ENCODE data around the gene HNRNPLL.
"Not testable (repeated sequence)": the region's sequence is repeated elsewhere in the genome, so short reads cannot be mapped to it uniquely, and the experiment has no call there.

The HNRNPLL gene

GRCh38 chr2:38620282-38620977, 17.7 kb upstream of the HNRNPLL start:
- DNase-seq (ENCODE audit: low spot score) (no peak), FAIRE-seq (no peak)

- no peak for DNase-seq (ENCODE audit: low spot score)
- FAIRE-seq = no peak
Measured at GRCh38 chr2:38619458-38620164, 16.9 kb upstream of the HNRNPLL start.

DNA sequence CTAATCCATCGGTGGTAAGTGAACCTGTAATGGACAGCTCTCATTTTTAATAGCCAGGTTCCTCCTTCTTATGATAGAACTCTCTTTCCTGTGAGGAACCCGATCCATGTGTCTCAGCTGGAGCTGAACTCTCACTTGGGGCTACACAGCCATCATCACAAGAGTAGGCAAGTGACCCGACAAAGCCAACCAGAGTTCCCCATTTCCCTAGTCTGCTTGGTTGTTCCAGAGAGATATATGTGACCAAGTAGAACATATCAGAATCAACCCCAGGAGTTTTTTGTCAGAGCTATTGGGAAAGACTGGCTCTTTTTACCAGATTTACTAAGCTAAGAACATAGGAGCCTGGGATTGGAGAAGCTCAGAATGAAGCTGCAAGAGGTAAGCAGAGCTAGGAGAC, 14.6 kb upstream of the HNRNPLL start:
- FAIRE-seq (no peak), DNase-seq (ENCODE audit: low spot score) (no peak)

- no peak for DNase-seq (ENCODE audit: low spot score)
- no peak for FAIRE-seq
Measured at GRCh38 chr2:38615237-38615636, 12.5 kb upstream of the HNRNPLL start.

DNA sequence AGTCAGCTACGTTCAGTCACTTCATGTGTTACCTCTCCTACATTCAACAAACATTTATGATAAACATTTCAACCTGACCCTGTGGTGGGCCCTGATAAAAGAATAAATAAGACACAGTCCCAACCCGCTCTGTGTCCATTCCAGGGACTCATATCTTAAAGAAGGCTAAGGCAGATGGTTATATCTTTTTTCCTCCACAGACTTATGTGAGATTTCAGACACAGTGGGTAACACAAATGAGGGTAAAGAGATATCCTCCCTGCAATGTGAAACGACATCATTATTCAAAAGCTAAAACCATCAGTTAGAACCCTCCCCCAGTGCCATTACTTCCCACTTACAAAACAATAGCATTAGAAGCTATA, 11.1 kb upstream of the HNRNPLL start:
- DNase-seq (ENCODE audit: low spot score) (no peak), FAIRE-seq (no peak)

DNA sequence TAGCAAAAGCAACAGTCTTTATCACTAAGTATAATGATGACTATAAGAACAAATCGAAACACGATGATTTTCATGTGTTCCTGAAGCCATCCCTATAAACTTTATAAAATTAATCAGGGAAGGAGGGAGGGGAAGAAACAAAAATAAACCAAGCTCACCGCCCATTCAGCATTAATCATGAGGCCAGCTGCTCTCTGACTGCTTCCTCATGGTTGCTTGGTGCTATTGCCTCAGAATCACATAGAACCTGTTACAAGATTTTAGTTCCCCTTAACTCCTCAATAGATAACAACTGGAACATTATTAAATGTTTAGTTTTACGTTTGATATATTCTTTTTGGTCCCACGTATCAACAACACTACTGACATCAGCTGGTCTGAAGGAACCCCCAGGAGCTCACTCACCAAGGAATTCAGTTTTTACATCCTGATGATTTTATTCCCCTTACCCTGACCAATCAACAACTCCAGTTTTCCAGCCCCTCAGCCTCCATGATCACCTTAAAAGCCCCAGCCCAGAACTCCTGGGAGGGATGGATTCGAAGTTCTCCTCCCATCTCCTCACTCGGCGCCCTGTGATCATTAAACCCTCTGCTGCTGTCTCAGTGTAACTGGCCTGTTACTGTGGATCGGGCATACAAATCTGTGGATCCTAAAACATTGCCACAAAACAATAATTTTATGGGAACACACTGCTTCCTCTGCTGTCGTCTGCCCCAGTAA, 10.6 kb upstream of the HNRNPLL start:
- no peak for FAIRE-seq
- no peak for DNase-seq (ENCODE audit: low spot score)

DNA sequence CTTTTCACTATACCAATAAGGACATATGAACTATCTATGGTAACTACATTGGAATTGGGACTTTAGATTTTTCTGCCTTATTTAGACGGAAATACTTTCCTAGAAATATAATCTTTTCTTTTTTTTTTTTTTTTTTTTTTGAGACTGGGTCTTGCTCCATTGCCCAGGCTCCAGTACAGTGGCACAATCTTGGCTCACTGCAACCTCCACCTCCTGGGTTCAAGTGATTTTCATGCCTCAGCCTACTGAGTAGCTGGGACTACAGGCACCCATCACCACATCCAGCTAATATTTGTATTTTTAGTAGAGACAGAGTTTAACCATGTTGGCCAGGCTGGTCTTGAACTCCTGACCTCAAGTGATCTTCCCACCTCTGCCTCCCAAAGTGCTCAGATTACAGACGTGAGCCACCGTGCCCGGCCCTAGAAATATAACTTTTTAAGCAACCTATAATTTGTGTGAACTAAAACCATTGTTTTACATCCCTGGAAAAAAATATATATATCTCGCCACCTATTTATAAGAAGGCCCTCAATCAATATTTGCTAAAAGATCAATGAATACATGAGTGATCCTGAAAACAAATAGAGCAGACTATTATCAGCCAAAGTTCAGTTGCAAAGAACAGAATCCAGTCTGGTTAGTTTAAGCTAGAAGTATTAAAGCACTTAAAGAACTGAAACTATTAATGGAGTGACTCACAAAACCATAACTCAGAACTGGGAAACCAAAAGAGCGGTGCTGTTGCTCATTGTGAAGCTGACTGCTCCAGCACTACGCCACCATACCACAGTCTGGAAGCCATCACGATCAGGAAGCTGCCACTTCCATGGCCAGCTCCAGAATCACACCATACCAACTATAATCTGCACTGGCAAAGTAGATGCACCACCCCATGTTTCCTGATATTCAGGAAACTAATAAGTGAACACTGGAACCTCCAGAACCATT, 8.4 kb upstream of the HNRNPLL start:
- DNase-seq (ENCODE audit: low spot score) = no peak
- no peak for FAIRE-seq

DNA sequence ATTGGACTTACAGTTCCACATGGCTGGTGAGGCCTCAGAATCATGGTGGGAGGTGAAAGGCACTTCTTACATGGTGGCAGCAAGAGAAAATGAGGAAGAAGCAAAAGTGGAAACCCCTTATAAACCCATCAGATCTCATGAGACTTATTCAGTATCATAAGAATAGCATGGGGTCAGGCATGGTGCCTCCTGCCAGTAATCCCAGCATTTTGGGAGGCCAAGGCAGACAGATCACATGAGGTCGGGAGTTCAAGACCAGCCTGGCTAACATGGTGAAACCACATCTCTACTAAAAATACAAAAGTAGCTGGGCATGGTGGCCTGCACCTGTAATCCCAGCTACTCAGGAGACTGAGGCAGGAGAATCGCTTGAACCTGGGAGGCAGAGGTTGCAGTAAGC, 6.5 kb upstream of the HNRNPLL start:
- DNase-seq (ENCODE audit: low spot score); FAIRE-seq: not testable (repeated sequence)

GRCh38 chr2:38608755-38609154, 6.0 kb upstream of the HNRNPLL start:
- no peak for DNase-seq (ENCODE audit: low spot score)
- no peak for FAIRE-seq

GRCh38 chr2:38605298-38605830, 2.6 kb upstream of the HNRNPLL start:
- DNase-seq (ENCODE audit: low spot score) = no peak
- no peak for FAIRE-seq

GRCh38 chr2:38603402-38604290, 918 bp upstream of the HNRNPLL start:
- DNase-seq (ENCODE audit: low spot score) (peak; percentile 84), FAIRE-seq (no peak)

GRCh38 chr2:38602136-38602731, 494 bp downstream of the HNRNPLL start:
- no peak for DNase-seq (ENCODE audit: low spot score)
- FAIRE-seq = no peak

GRCh38 chr2:38601463-38602135, 1.1 kb downstream of the HNRNPLL start:
- FAIRE-seq (no peak), DNase-seq (ENCODE audit: low spot score) (no peak)

DNA sequence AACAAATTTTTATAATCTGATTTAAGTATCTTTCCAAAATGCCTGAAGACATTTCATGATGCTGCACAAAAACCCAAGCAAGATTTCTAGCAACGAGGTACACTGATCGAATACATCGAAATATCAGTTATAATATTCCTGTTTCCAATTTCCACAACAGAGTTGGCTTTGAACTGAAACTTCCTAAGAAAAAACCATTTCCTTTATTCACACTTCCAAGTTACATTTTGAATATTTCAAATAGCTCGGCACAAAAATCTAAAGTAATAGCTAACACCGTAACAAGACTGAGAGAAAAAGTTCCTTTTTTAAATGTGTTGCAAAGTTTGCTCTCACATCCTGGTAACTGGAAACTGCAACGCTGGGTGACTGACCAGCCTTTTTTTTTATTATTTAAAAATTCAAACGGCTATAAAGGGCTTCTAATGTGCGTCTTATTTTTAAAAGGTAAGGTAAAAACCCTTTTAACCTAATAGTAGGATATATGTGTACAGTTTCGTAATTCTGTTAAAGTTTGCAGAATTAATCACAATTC, 1.7 kb downstream of the HNRNPLL start:
- FAIRE-seq (no peak), DNase-seq (ENCODE audit: low spot score) (no peak)

DNA sequence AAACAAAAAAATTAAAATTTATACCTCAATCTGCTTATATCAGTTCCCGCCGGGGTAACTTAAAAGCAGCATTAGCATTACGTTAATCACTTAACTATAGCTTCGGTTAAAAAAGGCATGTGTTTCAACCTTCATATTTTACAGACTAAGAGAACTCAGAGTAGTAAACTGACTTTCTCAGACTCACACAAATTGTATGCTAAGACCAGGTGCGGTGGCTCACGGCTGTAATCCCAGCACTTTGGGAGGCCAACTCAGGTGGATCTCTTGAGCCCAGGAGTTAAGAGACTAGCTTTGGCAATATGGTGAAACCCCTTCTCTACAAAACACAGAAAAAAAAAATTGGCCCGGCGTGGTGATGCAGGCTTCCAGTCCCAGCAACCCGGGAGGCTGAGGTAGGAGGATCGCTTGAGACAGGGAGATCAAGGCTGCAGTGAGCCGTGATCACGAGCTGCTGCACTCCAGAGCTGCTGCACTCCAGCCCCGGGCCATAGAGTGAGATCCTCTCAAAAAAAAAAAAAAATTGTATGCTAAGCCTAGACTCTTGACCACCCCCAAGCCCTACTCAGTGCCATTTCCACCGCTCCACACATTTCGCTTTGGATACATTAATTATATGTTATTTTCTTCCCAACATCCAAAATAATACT, 2.4 kb downstream of the HNRNPLL start:
- DNase-seq (ENCODE audit: low spot score) (no peak), FAIRE-seq (no peak)

DNA sequence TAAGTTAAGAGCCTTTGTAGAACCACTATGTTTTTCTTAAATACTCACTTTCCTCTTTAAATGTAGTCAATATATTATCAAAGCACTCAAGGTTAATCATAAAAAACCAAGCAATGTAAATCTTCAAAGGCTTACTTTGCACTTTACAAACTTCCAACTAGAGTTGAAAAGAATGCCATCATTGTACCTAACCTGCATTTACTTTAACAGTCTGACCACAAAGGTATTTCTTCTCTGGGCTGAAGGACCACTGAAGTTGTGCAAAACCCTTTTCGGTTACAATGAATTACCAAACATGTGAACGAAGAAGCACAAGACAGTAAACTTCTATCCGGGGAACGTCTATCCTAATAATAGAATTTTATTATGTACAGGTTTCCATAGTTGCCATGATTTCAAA, 3.0 kb downstream of the HNRNPLL start:
- no peak for FAIRE-seq
- no peak for DNase-seq (ENCODE audit: low spot score)

DNA sequence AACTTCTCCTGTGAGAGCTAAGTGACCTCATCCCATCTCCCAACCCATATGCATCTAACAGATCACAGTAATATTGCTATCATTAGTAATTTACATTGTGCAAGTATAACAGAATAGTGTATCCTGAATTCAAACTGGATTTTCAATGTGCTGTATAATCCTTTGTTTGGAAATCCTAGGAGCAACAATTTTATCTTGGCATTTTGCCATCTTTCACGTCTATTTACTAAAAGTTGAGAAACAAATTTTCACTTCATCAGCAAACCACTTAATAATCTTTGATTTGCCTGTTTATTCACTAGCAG, 3.8 kb downstream of the HNRNPLL start:
- FAIRE-seq (no peak), DNase-seq (ENCODE audit: low spot score) (no peak)

DNA sequence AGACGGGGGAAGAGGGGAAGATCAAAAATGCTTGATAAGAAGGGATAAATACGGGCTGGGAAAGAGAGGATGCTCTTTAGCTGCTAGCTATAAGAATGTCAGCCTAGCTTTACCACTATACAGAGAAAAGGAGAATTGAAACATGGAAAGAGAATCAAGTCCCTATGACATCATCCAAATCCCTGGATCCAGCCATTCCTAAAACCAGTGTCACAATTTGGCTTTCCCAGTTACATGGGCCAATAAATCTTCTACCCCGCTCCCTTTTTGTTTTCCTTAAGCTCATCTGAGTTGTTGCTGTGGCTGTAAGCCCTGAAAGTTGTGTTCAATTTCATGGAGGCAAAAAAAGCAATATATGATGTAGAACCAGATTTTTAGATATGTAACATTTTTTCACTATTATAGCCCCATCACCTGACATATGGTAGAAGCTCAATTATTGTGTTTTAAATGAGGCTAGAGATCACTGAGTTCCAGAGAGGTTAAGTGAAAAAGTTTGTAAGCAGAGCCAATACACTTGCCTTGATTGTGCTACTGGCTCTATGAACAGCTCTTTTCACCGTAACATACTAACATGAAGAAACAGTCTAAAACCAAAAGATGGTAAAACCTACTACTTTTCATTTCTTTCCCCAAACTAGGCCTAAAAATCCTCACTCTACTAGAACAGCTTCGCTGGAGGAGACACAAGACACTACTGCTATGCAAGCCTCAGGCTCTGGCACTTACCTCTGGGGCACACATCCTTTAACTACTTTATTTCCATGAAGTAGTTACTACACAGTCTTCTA, 4.3 kb downstream of the HNRNPLL start:
- DNase-seq (ENCODE audit: low spot score) (no peak), FAIRE-seq (peak; percentile 35)

All from urothelium cell line (cell line).